Hindlimb muscle (tissue), 1 donor: ENCODE data around the gene MRGPRX3. TPM values are rescaled to one million over a fixed set of nuclear protein-coding genes. Genes with fewer than 3 reads are reported as not detected.
"Not testable (repeated sequence)": the region's sequence is repeated elsewhere in the genome, so short reads cannot be mapped to it uniquely, and the experiment has no call there.

ENCODE experiments used
- DNase-seq: peaks from one replicate; pipeline ENCODE4 v3.0.0-alpha.2; 2013
- polyA plus RNA-seq: library from polyadenylated mRNA; unstranded; fragments of 120-200 nt; gene quantifications from one replicate; pipeline ENCODE4 v1.2.1, GENCODE V29; 2013; ENCODE audit not compliant: insufficient read length

MRGPRX3 gene
- not detected for polyA plus RNA-seq

- no peak for DNase-seq
Observed at GRCh38 chr11:18132341-18132740, at the start of gene MRGPRX3. TSS of gene MRGPRX3 (plus strand) at chr11:18132571. CDS start at chr11:18137203, 4,632 bp downstream.

GRCh38 chr11:18088366-18088765, 44.0 kb upstream of the MRGPRX3 start:
- DNase-seq = no peak

DNA sequence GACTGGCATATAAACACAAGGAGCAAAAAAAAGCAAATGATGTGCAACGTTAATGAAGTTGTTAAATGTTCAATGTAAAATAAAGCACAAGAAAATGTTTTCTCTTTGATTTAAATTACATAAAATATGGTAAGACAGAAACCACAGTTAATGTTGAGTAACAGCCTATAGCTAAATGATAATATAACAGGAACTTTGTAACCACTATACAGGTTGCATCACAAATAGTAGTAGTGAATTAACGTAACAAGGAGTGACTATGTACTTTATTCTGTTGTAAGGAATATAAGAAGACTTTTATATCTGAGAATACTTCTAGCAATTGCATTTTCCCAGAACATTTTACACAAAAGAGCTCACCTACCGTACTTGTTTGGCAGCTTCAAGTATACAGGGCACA, 43.4 kb upstream of the MRGPRX3 start:
- DNase-seq = no peak

DNA sequence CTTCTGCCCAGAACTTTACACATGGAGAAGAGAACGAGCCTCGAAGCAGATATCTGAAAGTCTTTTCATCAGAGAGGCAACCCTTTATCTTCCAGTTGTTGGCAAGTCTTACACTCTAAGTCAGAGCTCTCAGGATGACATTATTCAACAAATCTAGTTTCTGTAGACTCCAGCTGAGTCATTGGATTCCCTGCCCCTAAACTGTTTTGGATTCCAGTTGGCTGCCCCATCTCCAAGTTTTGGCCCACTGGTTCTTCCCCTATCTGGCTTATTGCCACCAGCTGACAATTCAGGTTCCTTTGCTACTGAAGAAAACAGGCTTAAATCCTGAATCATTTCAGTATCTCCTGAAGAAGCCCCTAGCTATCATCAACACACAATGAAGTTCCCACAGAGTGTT, 40.6 kb upstream of the MRGPRX3 start:
- no peak for DNase-seq

DNA sequence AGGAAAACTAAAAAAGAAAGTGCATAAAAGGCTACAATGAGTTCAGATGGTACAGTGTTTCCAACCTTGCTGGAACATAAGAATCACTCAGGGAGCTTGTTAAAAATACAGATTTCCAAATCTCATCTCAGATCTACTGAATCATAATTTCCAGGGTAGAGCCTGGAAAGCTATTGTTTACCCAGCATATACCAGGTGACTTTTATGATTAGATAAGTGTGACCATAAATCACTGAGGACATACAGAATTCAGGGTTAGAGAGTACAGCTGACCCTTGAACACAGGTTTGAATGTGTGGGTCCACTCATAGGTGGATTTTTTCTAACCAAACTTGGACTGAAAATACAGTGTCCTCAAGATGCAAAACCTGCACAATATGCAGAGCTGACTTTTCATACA, 38.4 kb upstream of the MRGPRX3 start:
- DNase-seq = no peak

DNA sequence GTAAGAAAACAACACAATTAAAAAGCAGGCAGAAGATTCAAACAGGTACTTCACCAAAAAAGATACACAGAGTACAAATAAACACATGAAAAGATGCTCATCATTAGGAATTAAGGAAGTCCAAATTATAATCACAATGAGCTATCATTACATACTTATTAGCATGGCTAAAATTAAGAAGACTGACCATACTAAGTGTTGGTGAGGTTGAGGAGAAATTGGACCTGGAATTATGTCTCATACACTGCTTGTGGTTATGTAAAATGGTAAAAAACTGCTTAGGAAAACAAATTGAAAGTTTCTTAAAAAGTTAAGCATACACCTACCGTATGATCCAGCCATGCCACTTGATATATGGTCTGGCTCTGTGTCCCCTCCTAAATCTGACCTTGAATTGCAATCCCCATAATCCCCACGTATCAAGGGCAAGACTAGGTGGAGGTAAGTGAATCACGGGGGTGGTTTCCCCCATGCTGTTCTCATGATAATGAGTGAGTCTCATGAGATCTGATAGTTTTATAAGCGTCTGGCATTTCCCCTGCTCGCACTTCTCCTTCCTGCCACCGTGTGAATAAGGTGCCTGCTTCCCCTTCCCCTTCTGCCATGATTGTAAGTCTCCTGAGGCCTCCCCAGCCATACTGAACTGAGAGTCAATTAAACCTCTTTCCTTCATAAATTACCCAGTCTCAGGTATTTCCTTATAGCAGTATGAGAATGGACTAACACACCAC, 31.3 kb upstream of the MRGPRX3 start:
- DNase-seq = no peak

- DNase-seq = no peak
Observed at GRCh38 chr11:18105086-18105801, 27.1 kb upstream of the MRGPRX3 start.

GRCh38 chr11:18105802-18106574, 26.4 kb upstream of the MRGPRX3 start, which contains the start of gene SAAL1:
TSS of gene SAAL1 (minus strand) at chr11:18106082. CDS start at chr11:18106041, 41 bp downstream.
- peak; percentile 81 for DNase-seq

DNA sequence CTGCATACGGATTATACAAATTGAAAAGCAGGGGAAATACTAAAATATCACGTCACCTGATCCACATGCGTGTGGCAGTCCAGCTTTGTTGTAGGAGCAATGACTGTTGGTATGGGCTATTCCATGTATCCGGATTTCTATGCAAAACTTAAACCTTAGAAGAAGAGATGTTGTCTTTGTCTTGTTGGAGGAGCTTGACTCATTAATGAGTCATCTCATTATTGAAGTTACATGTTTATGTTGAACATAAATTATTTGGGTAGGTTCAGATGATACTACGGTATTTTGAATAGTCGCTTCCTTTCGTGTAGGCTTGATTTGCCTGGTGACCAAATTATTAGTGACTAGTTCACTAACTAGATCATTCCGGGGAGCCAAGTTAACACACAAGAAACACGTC, 25.7 kb upstream of the MRGPRX3 start:
- DNase-seq = no peak

DNA sequence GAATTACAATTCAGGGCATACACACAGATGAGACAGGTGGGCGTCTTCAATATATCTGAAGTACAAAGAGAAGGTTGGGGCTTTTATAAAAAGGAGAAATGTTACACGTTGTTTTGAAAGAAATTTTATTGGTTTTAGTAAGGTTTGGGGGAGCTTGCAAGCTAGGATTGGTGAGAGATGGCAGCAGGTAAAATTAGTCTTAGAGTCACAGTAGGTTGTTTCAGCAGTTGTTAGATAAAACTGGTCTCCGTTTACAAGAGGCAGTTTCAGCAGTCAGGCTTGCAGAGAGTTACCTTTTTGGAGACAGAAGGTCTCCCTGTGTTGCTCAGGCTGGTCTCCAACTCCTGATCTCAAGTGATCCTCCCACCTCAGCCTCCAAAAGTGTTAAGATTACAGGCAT, 24.1 kb upstream of the MRGPRX3 start:
- no peak for DNase-seq

GRCh38 chr11:18111005-18111404, 21.4 kb upstream of the MRGPRX3 start:
- no peak for DNase-seq

DNA sequence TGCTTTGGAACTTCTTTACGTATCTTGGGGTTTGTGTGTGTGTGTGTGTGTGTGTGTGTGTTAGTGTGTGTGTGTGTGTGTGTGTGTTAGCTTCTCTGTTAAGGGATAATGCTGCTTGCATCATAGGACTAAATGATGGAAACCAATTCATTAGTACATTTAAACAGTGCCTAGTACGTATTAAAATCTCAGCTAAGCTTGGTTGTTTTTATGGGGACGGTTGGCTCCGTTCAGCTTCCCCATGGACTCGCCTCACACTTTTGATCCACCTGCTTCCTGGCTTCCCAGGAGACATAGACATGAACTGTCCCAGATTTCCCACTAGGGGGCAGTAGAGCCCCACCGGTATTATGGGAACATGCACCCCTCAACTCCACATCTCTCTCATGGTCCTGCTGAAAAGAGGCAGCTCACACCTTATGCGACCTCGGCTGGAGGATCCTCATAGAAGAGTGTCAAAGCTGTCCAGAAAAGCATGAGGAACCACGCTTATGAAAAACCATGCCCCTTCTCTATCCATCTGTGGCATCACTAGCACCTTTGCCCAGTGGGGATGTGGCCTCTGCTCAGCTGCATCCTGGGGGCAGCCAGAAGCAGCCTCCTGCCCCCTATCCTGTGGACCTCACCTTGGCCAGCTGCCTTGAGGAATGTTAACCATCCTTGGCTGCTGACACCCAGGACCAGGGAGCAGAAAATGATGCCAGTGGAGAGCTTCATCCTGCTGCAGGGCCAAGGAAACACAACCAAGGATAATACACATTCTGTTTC, 16.8 kb upstream of the MRGPRX3 start:
- DNase-seq = peak; percentile 23

DNA sequence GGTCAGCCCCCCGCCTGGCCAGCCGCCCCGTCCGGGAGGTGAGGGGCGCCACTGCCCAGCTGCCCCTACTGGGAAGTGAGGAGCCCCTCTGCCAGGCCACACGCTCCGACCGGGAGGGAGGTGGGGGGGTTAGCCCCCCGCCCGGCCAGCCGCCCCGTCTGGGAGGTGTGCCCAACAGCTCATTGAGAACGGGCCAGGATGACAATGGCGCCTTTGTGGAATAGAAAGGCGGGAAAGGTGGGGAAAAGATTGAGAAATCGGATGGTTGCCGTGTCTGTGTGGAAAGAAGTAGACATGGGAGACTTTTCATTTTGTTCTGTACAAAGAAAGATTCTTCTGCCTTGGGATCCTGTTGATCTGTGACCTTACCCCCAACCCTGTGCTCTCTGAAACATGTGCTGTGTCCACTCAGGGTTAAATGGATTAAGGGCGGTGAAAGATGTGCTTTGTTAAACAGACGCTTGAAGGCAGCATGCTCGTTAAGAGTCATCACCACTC, 11.0 kb upstream of the MRGPRX3 start:
- DNase-seq = not testable (repeated sequence)

DNA sequence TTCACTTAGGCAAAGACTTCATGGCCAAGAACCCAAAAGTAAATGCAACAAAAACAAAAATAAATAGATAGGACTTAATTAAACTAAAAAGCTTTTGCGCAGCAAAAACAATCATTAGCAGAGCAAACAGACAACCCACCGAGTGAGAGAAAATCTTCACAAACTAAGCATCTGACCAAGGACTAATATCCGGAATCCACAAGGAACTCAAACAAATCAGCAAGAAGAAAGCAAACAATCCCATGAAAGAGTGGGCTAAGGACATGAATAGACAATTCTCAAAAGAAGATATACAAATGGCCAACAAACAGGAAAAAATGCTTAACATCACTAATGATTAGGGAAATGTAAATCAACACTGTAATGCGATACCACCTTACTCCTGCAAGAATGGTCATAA, 1.3 kb upstream of the MRGPRX3 start:
- DNase-seq = not testable (repeated sequence)

- DNase-seq = no peak
Observed at GRCh38 chr11:18135308-18135707, 2.9 kb downstream of the MRGPRX3 start.

DNA sequence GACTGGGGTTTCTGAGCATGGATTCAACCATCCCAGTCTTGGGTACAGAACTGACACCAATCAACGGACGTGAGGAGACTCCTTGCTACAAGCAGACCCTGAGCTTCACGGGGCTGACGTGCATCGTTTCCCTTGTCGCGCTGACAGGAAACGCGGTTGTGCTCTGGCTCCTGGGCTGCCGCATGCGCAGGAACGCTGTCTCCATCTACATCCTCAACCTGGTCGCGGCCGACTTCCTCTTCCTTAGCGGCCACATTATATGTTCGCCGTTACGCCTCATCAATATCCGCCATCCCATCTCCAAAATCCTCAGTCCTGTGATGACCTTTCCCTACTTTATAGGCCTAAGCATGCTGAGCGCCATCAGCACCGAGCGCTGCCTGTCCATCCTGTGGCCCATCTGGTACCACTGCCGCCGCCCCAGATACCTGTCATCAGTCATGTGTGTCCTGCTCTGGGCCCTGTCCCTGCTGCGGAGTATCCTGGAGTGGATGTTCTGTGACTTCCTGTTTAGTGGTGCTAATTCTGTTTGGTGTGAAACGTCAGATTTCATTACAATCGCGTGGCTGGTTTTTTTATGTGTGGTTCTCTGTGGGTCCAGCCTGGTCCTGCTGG, 4.9 kb downstream of the MRGPRX3 start:
- DNase-seq = no peak

GRCh38 chr11:18140145-18140544, 7.8 kb downstream of the MRGPRX3 start:
- no peak for DNase-seq

GRCh38 chr11:18144243-18144642, 11.9 kb downstream of the MRGPRX3 start:
- DNase-seq = no peak

DNA sequence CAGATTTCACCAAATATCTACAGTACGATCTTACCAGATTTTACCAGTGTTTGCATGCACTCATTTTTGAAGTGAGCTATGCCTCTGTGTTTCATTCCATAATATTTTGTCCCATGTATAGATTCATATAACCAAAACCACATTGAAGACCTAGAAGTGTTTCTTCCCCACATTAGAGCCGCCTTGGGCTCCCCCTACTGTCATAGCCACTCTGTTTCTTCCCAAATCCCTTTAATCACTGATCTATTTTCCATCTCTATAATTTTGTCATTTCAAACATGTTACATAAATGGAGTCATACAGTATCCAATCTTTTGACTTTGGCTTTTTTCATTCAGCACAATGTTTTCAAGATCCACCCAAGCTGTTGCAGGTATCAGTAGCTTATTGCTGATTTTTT, 12.7 kb downstream of the MRGPRX3 start:
- no peak for DNase-seq

DNA sequence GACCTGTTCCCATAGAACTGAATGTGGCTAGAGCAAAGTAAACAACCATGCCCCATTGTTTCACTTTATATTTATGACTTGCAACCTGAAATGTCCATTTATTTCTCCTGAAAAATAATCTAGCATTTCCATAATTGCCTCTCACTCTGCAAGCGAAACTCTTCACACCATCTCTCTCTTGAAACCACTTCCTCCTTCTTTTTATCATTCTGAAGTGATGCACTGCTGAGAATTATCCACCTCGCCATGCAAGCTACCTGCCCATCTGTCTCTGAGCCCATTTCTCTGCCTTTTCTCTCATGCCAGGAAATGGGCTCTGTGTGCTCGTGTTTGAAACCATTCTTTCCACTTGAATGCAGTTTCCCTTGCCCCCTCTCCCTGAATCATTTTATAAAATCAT, 13.5 kb downstream of the MRGPRX3 start:
- DNase-seq = no peak

GRCh38 chr11:18151581-18151980, 19.2 kb downstream of the MRGPRX3 start:
- DNase-seq = no peak

DNA sequence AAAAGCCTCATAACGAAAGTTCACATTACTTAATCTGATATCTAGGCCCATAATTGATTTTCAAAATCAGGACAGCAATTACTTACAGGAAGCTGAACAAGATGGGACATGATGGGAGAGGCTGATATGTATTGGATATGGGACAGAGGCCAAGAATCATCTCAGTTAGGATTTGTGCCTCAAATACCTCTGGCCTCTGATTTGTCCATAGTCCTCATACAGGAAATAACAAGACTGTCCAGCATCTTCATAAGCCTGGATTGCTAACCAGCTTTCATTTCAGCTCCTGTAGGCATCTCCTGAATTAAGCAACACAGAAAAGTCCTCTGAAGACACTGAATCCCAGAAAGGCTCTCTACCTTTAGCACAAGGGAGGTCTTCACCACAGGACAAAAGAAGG, 36.0 kb downstream of the MRGPRX3 start:
- DNase-seq = no peak
